Measurements from ENCODE around the gene LPAR3.
"Not testable (repeated sequence)": the region's sequence is repeated elsewhere in the genome, so short reads cannot be mapped to it uniquely, and the experiment has no call there.

Gene LPAR3

GRCh38 chr1:84907095-84907827 is 14.3 kb upstream of the LPAR3 start:
- DNase-seq (ENCODE audit: low spot score) = no peak

DNA sequence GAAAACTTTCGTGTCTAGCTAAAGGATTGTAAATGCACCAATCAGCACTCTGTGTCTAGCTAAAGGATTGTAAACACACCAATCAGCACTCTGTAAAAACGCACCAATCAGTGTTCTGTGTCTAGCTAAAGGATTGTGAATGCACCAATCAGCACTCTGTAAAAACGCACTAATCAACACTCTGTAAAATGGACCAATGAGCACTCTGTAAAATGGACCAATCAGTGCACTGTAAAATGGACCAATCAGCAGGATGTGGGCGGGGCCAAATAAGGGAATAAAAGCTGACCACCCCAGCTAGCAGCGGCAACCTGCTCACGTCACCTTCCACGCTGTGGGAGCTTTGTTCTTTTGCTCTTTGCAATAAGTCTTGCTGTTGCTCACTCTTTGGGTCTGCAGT is 9.7 kb upstream of the LPAR3 start:
- DNase-seq (ENCODE audit: low spot score) = not testable (repeated sequence)

GRCh38 chr1:84899969-84900368 is 7.0 kb upstream of the LPAR3 start:
- no peak for DNase-seq (ENCODE audit: low spot score)

GRCh38 chr1:84896279-84896678 is 3.3 kb upstream of the LPAR3 start:
- no peak for DNase-seq (ENCODE audit: low spot score)

DNA sequence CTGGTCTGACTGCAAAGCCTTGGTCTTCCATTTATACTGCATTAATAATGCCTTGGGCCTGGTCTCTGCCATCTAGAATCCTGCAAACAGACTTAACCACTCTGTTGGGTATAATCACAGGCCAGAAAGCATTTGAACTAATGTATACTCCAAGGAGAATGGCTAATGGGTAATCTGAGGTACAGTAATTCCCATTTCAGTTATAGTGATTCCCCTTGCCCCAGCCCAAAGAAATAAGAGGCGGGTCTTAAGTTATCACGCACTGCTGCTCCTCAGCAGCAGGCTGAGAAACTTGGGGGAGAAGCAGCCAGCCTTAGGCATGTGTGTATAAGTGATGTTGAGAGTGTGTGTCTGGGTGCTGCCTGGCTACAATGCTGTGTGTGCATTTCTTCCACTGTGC is 2.4 kb downstream of the LPAR3 start:
- no peak for DNase-seq (ENCODE audit: low spot score)

GRCh38 chr1:84889437-84889836 is 3.6 kb downstream of the LPAR3 start:
- no peak for DNase-seq (ENCODE audit: low spot score)

- DNase-seq (ENCODE audit: low spot score) = no peak
Observed at GRCh38 chr1:84888753-84889152, 4.3 kb downstream of the LPAR3 start.

- peak; percentile 14 for DNase-seq (ENCODE audit: low spot score)
Observed at GRCh38 chr1:84887261-84887934, 5.6 kb downstream of the LPAR3 start.

DNA sequence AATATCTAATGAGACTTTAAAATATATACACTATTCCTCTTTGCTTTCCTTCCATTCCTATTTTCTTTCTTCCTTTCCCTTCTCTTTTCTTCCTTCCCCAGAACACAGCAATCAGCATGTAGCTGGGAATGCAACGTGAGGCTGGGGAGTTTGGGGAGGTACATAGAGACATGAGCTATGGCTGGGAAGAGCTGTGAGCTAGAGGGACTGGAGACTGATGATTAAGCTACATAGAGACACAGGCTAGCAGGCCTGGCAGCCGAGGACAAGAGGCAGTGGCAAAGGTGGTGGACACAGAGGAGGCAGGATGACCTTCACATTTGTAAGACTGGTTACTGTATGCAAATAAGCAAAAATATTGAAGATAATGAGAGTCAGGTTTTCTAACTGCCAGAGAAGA is 7.5 kb downstream of the LPAR3 start:
- no peak for DNase-seq (ENCODE audit: low spot score)

- DNase-seq (ENCODE audit: low spot score) = no peak
Observed at GRCh38 chr1:84884671-84885389, 8.2 kb downstream of the LPAR3 start.

GRCh38 chr1:84883286-84883685 is 9.7 kb downstream of the LPAR3 start:
- peak; percentile 20 for DNase-seq (ENCODE audit: low spot score)

- no peak for DNase-seq (ENCODE audit: low spot score)
Observed at GRCh38 chr1:84877592-84877991, 15.4 kb downstream of the LPAR3 start.

GRCh38 chr1:84876353-84876752 is 16.7 kb downstream of the LPAR3 start:
- no peak for DNase-seq (ENCODE audit: low spot score)

DNA sequence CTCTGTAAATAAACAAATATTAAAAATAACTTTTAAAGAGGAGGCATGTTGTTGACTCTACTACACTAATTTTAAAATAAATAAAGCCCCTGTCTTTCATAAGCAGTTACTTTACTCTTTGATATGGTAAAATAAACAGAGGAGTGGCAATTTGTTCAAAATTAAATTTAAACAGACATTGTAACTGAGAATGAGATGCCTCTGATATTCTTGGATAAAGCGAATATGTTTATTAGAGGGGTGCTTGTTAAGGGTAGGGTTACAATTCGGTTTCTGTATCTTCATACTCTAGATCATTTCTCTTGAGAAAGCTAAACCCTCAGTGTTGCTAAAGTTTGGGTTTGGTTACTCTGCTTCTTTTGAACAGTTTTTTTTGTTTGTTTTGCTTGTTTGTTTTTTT is 19.6 kb downstream of the LPAR3 start:
- DNase-seq (ENCODE audit: low spot score) = no peak

- no peak for DNase-seq (ENCODE audit: low spot score)
Observed at GRCh38 chr1:84872696-84873355, 20.2 kb downstream of the LPAR3 start.

DNA sequence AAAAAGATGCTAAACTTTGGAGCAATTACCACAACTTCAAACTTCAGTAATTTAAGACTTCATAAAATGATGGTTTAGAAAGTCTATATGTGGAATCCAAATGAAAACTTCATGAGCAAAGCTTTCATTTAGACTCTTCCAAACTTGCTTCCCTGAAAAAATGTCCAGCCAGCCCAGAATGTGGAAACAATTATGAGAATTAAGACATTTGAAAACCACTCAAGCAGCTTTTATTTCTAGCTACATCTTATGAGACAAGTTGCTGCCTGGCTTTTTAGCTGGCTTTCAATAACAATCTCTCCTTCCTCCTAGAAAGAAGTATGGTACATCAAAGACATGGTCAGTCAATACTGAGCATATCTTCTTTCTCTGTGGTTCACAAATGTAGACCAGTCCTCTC is 21.8 kb downstream of the LPAR3 start:
- no peak for DNase-seq (ENCODE audit: low spot score)

- DNase-seq (ENCODE audit: low spot score) = no peak
Observed at GRCh38 chr1:84870591-84870990, 22.4 kb downstream of the LPAR3 start.

DNA sequence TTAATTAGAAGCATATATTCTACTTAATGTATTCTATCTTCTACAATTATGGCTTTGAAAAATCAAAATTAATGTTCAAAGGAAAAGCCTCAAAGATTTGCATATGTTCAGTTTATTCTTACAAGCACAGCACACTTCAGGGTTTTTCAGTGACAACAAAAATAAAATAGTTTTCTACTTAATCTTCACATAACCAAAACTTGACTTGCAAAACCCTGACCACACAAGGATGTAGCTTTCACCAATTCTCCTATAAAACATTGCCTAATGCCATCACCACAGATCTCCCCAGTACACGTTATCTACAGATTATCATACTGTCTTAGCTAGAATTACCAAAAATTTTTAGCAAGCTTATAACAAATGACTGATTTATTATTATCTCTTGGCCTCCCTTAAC is 23.3 kb downstream of the LPAR3 start:
- DNase-seq (ENCODE audit: low spot score) = no peak

DNA sequence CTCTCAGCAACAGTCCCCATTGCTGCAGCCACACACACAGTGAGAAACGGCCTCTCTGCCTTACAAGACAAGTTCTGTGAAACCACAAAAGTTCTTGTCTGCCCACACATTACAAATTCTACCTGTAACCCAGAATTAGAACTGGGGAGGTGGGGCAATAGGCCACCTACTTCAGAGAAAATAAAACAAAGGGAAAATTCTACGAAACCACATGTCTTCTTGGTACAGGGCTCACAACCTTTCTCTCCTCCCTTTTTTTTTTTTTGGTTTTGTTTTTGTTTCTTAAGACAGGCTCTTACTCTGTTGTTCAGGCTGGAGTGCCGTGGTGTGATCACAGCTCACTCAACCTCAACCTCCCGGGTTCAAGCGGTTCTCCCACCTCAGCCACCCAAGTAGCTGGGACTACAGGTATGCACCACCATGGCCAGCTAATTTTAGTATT is 30.2 kb downstream of the LPAR3 start:
- no peak for DNase-seq (ENCODE audit: low spot score)

DNA sequence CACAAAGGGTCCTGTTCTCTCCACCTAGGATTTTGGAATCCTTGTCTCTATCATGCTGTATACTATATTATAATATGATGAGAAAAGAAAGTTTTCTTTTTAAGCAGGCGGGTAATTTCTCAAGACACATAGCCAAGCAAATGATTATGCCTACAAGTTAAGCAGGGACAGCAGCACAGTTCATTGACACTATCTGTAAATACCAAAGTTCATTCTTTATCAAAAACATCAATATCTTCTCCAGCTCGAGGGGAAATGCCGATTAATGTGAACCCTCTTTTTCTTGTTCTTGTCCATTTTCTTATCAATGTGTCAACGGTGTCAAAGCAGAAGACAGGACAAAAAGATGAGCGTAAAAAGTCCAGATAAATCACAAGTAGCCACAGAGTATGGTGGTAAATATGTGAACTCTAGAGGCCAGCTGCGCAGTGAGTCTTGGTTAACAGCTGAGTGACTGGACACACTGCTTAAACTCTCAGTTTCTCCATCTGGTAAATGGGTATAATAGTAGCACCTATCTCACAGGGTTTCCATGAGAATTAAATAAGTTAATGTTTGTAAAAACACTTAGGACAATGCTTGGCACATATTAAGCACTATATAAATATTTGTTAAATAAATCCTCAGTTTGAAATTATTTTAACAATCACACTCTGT is 30.9 kb downstream of the LPAR3 start:
- DNase-seq (ENCODE audit: low spot score) = no peak

- DNase-seq (ENCODE audit: low spot score) = no peak
Observed at GRCh38 chr1:84861516-84861915, 31.5 kb downstream of the LPAR3 start.

- no peak for DNase-seq (ENCODE audit: low spot score)
Observed at GRCh38 chr1:84859866-84860265, 33.1 kb downstream of the LPAR3 start.

All from hepatic stellate cell (primary cell).